ENCODE results near the gene UPF1. TPM values are rescaled to one million over a fixed set of nuclear protein-coding genes. Genes with fewer than 3 reads are reported as not detected.

Gene UPF1
- total RNA-seq, 2 experiments from 2014 or later: 74.4 to 74.6 TPM

- Mint-ChIP-seq H3K27ac (peak overlapping the region; percentile 65), H3K9me3 (no peaks in the 10 kb centered on the region), H3K4me3 (peak overlapping the region; percentile 97), H3K36me3 (ENCODE audit: low read depth) (peaks cover 54% of the 10 kb centered on the region), H3K4me1 (peaks cover 62% of the 10 kb centered on the region), H3K27me3 (no peaks in the 10 kb centered on the region)
- DNase-seq: no peak
- POLR2A ChIA-PET: interaction anchor here (0.6 to 1.8 kb wide), 4 partner anchors 9 to 339 kb away, joined by 3 to 5 read pairs (median 4); no protein-coding TSS in a partner anchor
- CTCF ChIA-PET: interaction anchor here (0.5 to 2.2 kb wide), 5 partner anchors 9 to 245 kb away, joined by 3 to 8 read pairs (median 3); partner anchors contain the start of gene REX1BD
Measured at GRCh38 chr19:18833849-18834643, 2.3 kb downstream of the UPF1 start.

DNA sequence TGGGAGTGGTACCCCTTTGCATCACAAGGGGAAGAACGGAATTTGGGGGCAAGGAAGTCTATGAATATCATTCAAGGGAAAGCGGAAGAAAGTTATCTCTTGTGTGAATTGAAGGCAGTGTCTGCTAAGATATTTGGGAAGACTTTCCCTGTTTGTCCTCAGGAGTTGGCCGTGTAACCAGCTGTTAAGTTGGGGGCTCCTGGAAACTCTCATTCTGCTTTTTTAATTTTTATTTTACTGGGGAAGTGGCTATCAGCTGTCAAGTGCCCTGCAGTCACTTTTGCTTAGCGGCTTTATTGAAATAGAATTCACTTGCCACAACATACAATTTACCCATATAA, 2.9 kb downstream of the UPF1 start:
- Mint-ChIP-seq H3K27ac (no peak overlapping the region), H3K27me3 (no peaks in the 10 kb centered on the region), H3K4me1 (peaks cover 67% of the 10 kb centered on the region), H3K4me3 (peak overlapping the region; percentile 97), H3K9me3 (no peaks in the 10 kb centered on the region), H3K36me3 (ENCODE audit: low read depth) (peaks cover 60% of the 10 kb centered on the region)
- POLR2A ChIA-PET: interaction anchor here (1.0 to 1.3 kb wide), 2 partner anchors 9 to 340 kb away, joined by 3 read pairs; no protein-coding TSS in a partner anchor
- DNase-seq: no peak
- CTCF ChIA-PET: interaction anchor here (0.5 kb wide), 1 partner anchor 79 kb away, joined by 3 read pairs; no protein-coding TSS in a partner anchor

- Mint-ChIP-seq H3K4me3 (no peak overlapping the region), H3K4me1 (peaks cover 81% of the 10 kb centered on the region), H3K27ac (no peak overlapping the region), H3K36me3 (ENCODE audit: low read depth) (peaks cover 49% of the 10 kb centered on the region), H3K27me3 (no peaks in the 10 kb centered on the region), H3K9me3 (no peaks in the 10 kb centered on the region)
- ChIA-PET CTCF (interaction anchor here (2.7 kb wide), 1 partner anchor 8 kb away, joined by 17 read pairs; no protein-coding TSS in a partner anchor), POLR2A (interaction anchor here (5.3 kb wide), 1 partner anchor 8 kb away, joined by 44 read pairs; the partner anchor contains the start of gene UPF1)
- no peak for DNase-seq
Measured at GRCh38 chr19:18839465-18840287, 7.9 kb downstream of the UPF1 start.

DNA sequence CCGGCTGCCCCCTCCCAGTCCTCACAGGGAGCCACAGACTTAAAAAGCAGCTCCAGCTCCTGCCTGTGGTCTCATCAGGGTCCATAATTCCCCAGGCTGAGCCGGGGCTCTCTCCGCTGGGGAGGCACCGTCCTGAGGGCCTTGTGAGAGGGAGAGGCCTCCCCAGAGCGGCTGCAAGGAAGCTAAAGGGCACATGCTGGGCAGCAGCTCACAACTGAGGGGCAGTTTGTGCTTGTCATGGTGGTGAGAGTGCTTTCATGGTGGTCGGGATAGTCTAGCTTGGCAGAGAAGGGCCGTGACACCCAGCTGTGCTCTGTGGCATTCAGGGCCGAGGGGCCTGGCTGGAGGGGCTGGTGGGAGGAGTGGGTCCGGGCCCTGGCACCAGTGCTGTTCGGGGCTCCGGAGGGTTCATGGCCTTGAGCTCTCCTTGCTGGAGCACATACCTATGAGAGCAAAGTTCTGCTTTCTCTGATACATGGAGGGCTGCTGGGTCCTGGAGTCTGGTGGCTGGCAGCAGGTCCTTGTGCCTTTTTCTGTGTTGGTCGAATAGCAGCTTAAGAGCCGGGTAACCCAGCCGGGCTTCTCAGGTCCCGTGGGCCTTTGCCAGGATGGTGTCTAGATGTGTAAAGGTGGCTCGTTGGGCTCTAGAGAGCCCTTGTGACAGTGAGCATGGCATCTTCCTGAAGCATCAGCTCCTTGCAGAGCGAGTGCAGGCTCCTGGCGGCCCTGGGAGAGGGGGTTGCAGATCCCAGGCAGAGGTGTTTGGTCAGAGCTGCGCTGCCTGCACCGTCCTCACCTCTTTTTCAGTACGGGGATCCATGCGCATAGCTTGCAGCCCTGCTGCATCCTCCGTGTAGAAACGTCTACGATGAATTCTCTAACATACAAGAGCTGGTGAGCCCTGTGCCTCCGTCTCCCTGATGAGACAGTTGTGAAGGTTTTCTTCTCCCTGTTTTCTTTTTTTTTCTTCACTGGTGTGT, 8.8 kb downstream of the UPF1 start:
- peaks cover 47% of the 10 kb centered on the region for H3K36me3 Mint-ChIP-seq (ENCODE audit: low read depth)
- H3K4me3 Mint-ChIP-seq: no peak overlapping the region
- peaks cover 79% of the 10 kb centered on the region for H3K4me1 Mint-ChIP-seq
- POLR2A ChIA-PET: interaction anchor here (5.3 kb wide), 1 partner anchor 9 kb away, joined by 44 read pairs; the partner anchor contains the start of gene UPF1
- H3K27me3 Mint-ChIP-seq: no peaks in the 10 kb centered on the region
- no peak for DNase-seq
- CTCF ChIA-PET: interaction anchor here (0.9 kb wide), 1 partner anchor 17 kb away, joined by 4 read pairs; no protein-coding TSS in a partner anchor
- H3K9me3 Mint-ChIP-seq: no peaks in the 10 kb centered on the region
- H3K27ac Mint-ChIP-seq: no peak overlapping the region

DNA sequence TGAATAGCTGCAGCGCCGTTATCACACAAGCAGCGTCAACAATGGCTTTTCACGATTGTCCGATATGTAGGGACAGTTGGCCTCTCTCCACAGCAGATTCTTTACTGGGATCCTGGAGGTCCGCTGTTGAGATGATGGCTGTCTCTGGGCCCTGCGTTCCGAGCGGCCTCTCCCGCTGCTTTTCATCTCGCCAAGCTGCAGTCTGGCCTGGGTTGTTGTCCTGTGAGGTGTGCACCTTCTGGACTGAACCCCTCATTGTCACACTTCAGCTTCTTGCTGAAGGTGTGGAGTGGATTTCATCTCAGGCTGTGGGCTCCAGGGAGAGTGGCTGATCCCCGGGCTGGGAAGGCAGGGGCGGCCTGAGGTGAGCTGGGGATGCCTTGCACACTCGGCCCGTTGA, 9.6 kb downstream of the UPF1 start:
- no peak overlapping the region for H3K27ac Mint-ChIP-seq
- peaks cover 44% of the 10 kb centered on the region for H3K36me3 Mint-ChIP-seq (ENCODE audit: low read depth)

GRCh38 chr19:18842166-18842565, 10.4 kb downstream of the UPF1 start:
- ChIA-PET POLR2A (interaction anchor here (0.6 to 5.3 kb wide), 2 partner anchors 10 to 130 kb away, joined by 3 to 44 read pairs; partner anchors contain the start of gene UPF1), CTCF (interaction anchor here (1.3 kb wide), 1 partner anchor 14 kb away, joined by 3 read pairs; no protein-coding TSS in a partner anchor)
- Mint-ChIP-seq H3K27ac (peak overlapping the region; percentile 51), H3K36me3 (ENCODE audit: low read depth) (peaks cover 44% of the 10 kb centered on the region), H3K4me1 (peaks cover 82% of the 10 kb centered on the region), H3K27me3 (no peaks in the 10 kb centered on the region), H3K9me3 (no peaks in the 10 kb centered on the region), H3K4me3 (no peak overlapping the region)
- no peak for DNase-seq

More for the DNA sequence above, 9.6 kb downstream of the UPF1 start:
- Mint-ChIP-seq H3K27me3 (no peaks in the 10 kb centered on the region), H3K4me3 (no peak overlapping the region), H3K4me1 (peaks cover 79% of the 10 kb centered on the region), H3K9me3 (no peaks in the 10 kb centered on the region)
- no peak for DNase-seq
- POLR2A ChIA-PET: interaction anchor here (5.3 kb wide), 1 partner anchor 10 kb away, joined by 44 read pairs; the partner anchor contains the start of gene UPF1
- CTCF ChIA-PET: no interaction called here

DNA sequence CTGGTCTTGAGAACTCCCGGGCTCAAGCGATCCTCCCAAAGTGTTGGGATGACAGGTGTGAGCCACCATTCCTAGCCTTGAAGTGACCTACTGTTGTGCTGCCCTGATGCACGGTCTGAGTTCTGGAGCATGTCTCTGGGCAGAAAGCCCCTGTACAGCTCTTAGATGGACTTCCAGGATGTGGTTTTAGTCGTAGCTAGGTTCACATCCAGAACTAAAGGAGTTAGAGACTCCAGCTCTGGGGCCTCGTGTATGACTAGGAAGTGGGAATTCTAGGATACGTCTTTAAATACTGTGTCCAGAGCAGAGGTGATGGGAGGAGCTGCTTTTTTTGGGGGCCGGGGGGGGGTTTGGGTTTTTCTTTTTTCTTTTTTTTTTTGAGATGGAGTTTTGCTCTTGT, 12.2 kb downstream of the UPF1 start:
- H3K27ac Mint-ChIP-seq: peak overlapping the region; percentile 36
- ChIA-PET CTCF (interaction anchor here (0.8 to 2.2 kb wide), 6 partner anchors 10 to 393 kb away, joined by 3 to 5 read pairs (median 4); partner anchors contain the start of gene UPF1), POLR2A (interaction anchor here (1.1 to 5.3 kb wide), 2 partner anchors 10 to 12 kb away, joined by 3 to 44 read pairs; partner anchors contain the start of gene UPF1)
- no peaks in the 10 kb centered on the region for H3K9me3 Mint-ChIP-seq
- peaks cover 49% of the 10 kb centered on the region for H3K36me3 Mint-ChIP-seq (ENCODE audit: low read depth)
- H3K4me1 Mint-ChIP-seq: peaks cover 82% of the 10 kb centered on the region
- no peak overlapping the region for H3K4me3 Mint-ChIP-seq
- no peaks in the 10 kb centered on the region for H3K27me3 Mint-ChIP-seq
- no peak for DNase-seq

- Mint-ChIP-seq H3K4me1 (peaks cover 85% of the 10 kb centered on the region), H3K36me3 (ENCODE audit: low read depth) (peaks cover 50% of the 10 kb centered on the region), H3K9me3 (no peaks in the 10 kb centered on the region), H3K27ac (no peak overlapping the region), H3K4me3 (no peak overlapping the region), H3K27me3 (no peaks in the 10 kb centered on the region)
- POLR2A ChIA-PET: interaction anchor here (5.3 kb wide), 1 partner anchor 13 kb away, joined by 44 read pairs; the partner anchor contains the start of gene UPF1
- no peak for DNase-seq
- CTCF ChIA-PET: interaction anchor here (0.5 to 2.2 kb wide), 4 partner anchors 12 to 394 kb away, joined by 3 to 5 read pairs (median 4); partner anchors contain the start of gene UPF1
Measured at GRCh38 chr19:18844806-18845329, 13.1 kb downstream of the UPF1 start.

DNA sequence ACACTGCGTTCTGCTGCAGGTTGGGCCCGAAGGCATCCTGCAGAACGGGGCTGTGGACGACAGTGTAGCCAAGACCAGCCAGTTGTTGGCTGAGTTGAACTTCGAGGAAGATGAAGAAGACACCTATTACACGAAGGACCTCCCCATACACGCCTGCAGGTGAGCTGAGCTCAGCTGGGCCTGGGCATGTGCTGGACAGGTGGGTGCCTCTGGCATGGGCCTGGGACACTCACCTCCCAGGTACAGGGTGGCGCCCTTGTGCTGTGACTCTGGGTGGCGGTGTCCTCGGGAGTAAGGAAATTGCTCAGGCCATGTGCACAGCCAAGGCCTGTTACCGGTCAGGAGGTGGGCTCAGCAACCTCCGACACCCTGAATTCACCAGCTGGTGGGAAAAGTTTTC, 14.2 kb downstream of the UPF1 start:
- no peak overlapping the region for H3K27ac Mint-ChIP-seq
- H3K9me3 Mint-ChIP-seq: no peaks in the 10 kb centered on the region
- CTCF ChIA-PET: no interaction called here
- no peaks in the 10 kb centered on the region for H3K27me3 Mint-ChIP-seq
- POLR2A ChIA-PET: no interaction called here
- H3K4me1 Mint-ChIP-seq: peaks cover 87% of the 10 kb centered on the region
- H3K36me3 Mint-ChIP-seq (ENCODE audit: low read depth): peaks cover 59% of the 10 kb centered on the region
- H3K4me3 Mint-ChIP-seq: no peak overlapping the region
- DNase-seq: no peak

GRCh38 chr19:18846862-18847548, 15.2 kb downstream of the UPF1 start:
- POLR2A ChIA-PET: interaction anchor here (0.8 to 1.4 kb wide), 4 partner anchors 14 to 326 kb away, joined by 3 to 5 read pairs (median 4); partner anchors contain the start of genes FKBP8 and UPF1
- peaks cover 67% of the 10 kb centered on the region for H3K36me3 Mint-ChIP-seq (ENCODE audit: low read depth)
- no peak overlapping the region for H3K4me3 Mint-ChIP-seq
- H3K27ac Mint-ChIP-seq: no peak overlapping the region
- H3K27me3 Mint-ChIP-seq: no peaks in the 10 kb centered on the region
- peaks cover 79% of the 10 kb centered on the region for H3K4me1 Mint-ChIP-seq
- H3K9me3 Mint-ChIP-seq: no peaks in the 10 kb centered on the region
- peak; percentile 72 for DNase-seq
- CTCF ChIA-PET: interaction anchor here (0.6 to 3.0 kb wide), 33 partner anchors 9 to 432 kb away, joined by 3 to 19 read pairs (median 4); partner anchors contain the start of genes COPE, DDX49, ELL and REX1BD
